Endothelial cell of umbilical vein (primary cell): ENCODE measurements around the gene AKNA. TPM values are rescaled to one million over a fixed set of nuclear protein-coding genes. Genes with fewer than 3 reads are reported as not detected.

ENCODE experiments used
- BruUV-seq: library from RNA; stranded (reverse); fragments of 400-500 nt; replicated peaks from 2 replicates; lab custom pipeline; 2021; lab: Mats Ljungman, UMichigan
- CTCF ChIA-PET: fragments of 300-600, 350-600 bp; sonication (Branson Sonifier 250); formaldehyde crosslinking; loops from one replicate; lab custom pipeline; 2021; ENCODE audit warnings: antibody characterized with exemption, inconsistent platforms; lab: Charles Lee
- POLR2A ChIA-PET: fragments of 300-600, 350-600 bp; sonication (Branson Sonifier 250); formaldehyde crosslinking; loops from one replicate; lab custom pipeline; 2021; ENCODE audit warnings: antibody characterized with exemption, inconsistent platforms; lab: Charles Lee
- DNase-seq: peaks from one replicate; pipeline ENCODE4 v3.0.0-alpha.2; 2011; ENCODE audit warnings: low read depth, low spot score
- FAIRE-seq: peaks from 2 replicates; lab custom pipeline; 2011; peaks lifted over from hg19 to GRCh38; lab: Jason Lieb, UNC
- H2AFZ ChIP-seq: 2 replicates; pipeline ENCODE4 v1.6.0; 2012; ENCODE audit warnings: low read depth, low read length, control low read depth, inconsistent platforms
- H3K27ac ChIP-seq: 2 replicates; pipeline ENCODE4 v1.5.1; 2011; ENCODE audit warnings: low read depth, mild to moderate bottlenecking, control low read depth, low read length, moderate library complexity; ENCODE audit not compliant: insufficient read depth
- H3K27me3 ChIP-seq, 2 experiments: 2 replicates each; pipeline versions ENCODE4 v1.6.0 to v1.6.1; 2011; ENCODE audit warnings: low read length in 2 of 2, mixed read lengths in 1 of 2; ENCODE audit not compliant: control insufficient read depth in 2 of 2, insufficient read depth in 2 of 2
- H3K36me3 ChIP-seq, 2 experiments: 2 replicates in 1 of 2; 3 replicates in 1 of 2; pipeline ENCODE4 v1.5.1; 2011; ENCODE audit warnings: low read length in 2 of 2, mild to moderate bottlenecking in 1 of 2, moderate library complexity in 1 of 2; ENCODE audit not compliant: control insufficient read depth in 2 of 2, insufficient read depth in 2 of 2; ENCODE audit errors: extremely low read depth in 1 of 2
- H3K4me1 ChIP-seq: 3 replicates; pipeline ENCODE4 v1.5.1; 2011; ENCODE audit warnings: mild to moderate bottlenecking, low read length; ENCODE audit not compliant: control insufficient read depth, insufficient read depth; ENCODE audit errors: extremely low read depth
- H3K4me2 ChIP-seq: 2 replicates; pipeline ENCODE4 v1.6.1; 2011; ENCODE audit warnings: low read length, control low read depth, mixed read lengths; ENCODE audit not compliant: insufficient read depth
- H3K4me3 ChIP-seq, 3 experiments: fragments of 200-600 bp in 1 of 3; sonication (generic), shearing (Covaris generic) in 1 of 3; replicated peaks in 1 of 3; 2 replicates each; pipeline ENCODE4 v1.5.1; 2011 to 2016; ENCODE audit warnings: control low read depth in 3 of 3, low read length in 3 of 3, mild to moderate bottlenecking in 2 of 3, inconsistent platforms in 1 of 3, low read depth in 1 of 3, moderate library complexity in 1 of 3; ENCODE audit not compliant: insufficient read depth in 1 of 3
- H3K79me2 ChIP-seq: 2 replicates; pipeline ENCODE4 v1.6.0; 2012; ENCODE audit warnings: low read length, inconsistent platforms; ENCODE audit not compliant: control insufficient read depth, insufficient read depth
- H3K9ac ChIP-seq: replicated peaks from 2 replicates; pipeline ENCODE3; 2011; ENCODE audit warnings: low read length, control low read depth; ENCODE audit not compliant: insufficient read depth; ENCODE audit errors: extremely low read depth
- H3K9me1 ChIP-seq: replicated peaks from 3 replicates; pipeline ENCODE4 v1.6.0; 2011; ENCODE audit warnings: mild to moderate bottlenecking, low read length; ENCODE audit not compliant: control insufficient read depth, insufficient read depth; ENCODE audit errors: extremely low read depth
- H3K9me3 ChIP-seq: replicated peaks from 2 replicates; pipeline ENCODE4 v1.5.1; 2012; ENCODE audit warnings: low read length, inconsistent platforms; ENCODE audit not compliant: control insufficient read depth, insufficient read depth
- H4K20me1 ChIP-seq: replicated peaks from 2 replicates; pipeline ENCODE3; 2011; ENCODE audit warnings: mild to moderate bottlenecking, low read length; ENCODE audit not compliant: control insufficient read depth, insufficient read depth; ENCODE audit errors: extremely low read depth
- EZH2 ChIP-seq: IDR thresholded peaks from 2 replicates; pipeline ENCODE4 v1.6.1; 2012; ENCODE audit warnings: borderline replicate concordance, low read depth, mild to moderate bottlenecking, moderate library complexity, low read length, inconsistent platforms; ENCODE audit not compliant: severe bottlenecking
- FOS ChIP-seq: IDR thresholded peaks from 2 replicates; pipeline ENCODE4 v1.6.1; 2011; ENCODE audit warnings: mild to moderate bottlenecking, low read length, moderate library complexity, borderline replicate concordance; ENCODE audit not compliant: insufficient read depth
- GATA2 ChIP-seq: IDR thresholded peaks from 2 replicates; pipeline ENCODE4 v1.7.0; 2011; ENCODE audit warnings: low read depth, mild to moderate bottlenecking, moderate library complexity, mixed read lengths, low read length; ENCODE audit not compliant: insufficient read length, insufficient read depth
- JUN ChIP-seq: IDR thresholded peaks from 2 replicates; pipeline ENCODE4 v1.6.1; 2011; ENCODE audit warnings: borderline replicate concordance, low read depth; ENCODE audit not compliant: insufficient read length, insufficient read depth
- MYC ChIP-seq: IDR thresholded peaks from one replicate; pipeline ENCODE4 v1.6.1; 2011; ENCODE audit warnings: mild to moderate bottlenecking, low read depth, low read length
- POLR2A ChIP-seq: IDR thresholded peaks from 2 replicates; pipeline ENCODE4 v1.6.1; 2012; ENCODE audit warnings: low read depth, mild to moderate bottlenecking, control low read depth, low read length
- POLR2AphosphoS5 ChIP-seq: IDR thresholded peaks from 2 replicates; pipeline ENCODE4 v1.6.1; 2012; ENCODE audit warnings: low read depth, mild to moderate bottlenecking, control low read depth, low read length, moderate library complexity; ENCODE audit not compliant: insufficient read depth
- dilution Hi-C: fragments of 300-500 bp; cut with MboI; formaldehyde crosslinking; loops from one replicate; pipeline ENCODE4 v1.15.0; 2019; ENCODE audit warnings: low sequenced_read_pairs; ENCODE audit not compliant: extremely low pct_ligation_motif_present
- intact Hi-C: fragments of 100-400 bp; cut with micrococcal nuclease; formaldehyde crosslinking; loops from one replicate; pipeline ENCODE4 v1.10.0; 2022
- polyA plus RNA-seq, 4 experiments: library from polyadenylated mRNA; depleted of rRNA in 3 of 4; stranded (reverse) in 3 of 4; unstranded in 1 of 4; fragments of >200 nt; gene quantifications; 2 replicates each; pipeline versions ENCODE4 v1.2.1 to v1.2.3, GENCODE V29; 2011 to 2012; ENCODE audit warnings: missing spikeins in 1 of 4
- total RNA-seq: library from RNA; stranded (reverse); gene quantifications from 2 replicates; pipeline ENCODE4 v1.2.3, GENCODE V29; 2021
- TF ChIP-seq, protein P1 (sequence below), 2 donors: IDR thresholded peaks; 1 replicate in 1 of 2; 2 replicates in 1 of 2; pipeline ENCODE4 v1.5.1; 2011; ENCODE audit warnings: low read length in 2 of 2, mild to moderate bottlenecking in 2 of 2, moderate library complexity in 2 of 2, control low read depth in 1 of 2, inconsistent platforms in 1 of 2, low read depth in 1 of 2; ENCODE audit not compliant: insufficient read depth in 1 of 2; ENCODE audit errors: extremely low read depth in 1 of 2
- TF ChIP-seq, protein P2 (sequence below): IDR thresholded peaks from 2 replicates; pipeline ENCODE4 v1.6.1; 2011; ENCODE audit not compliant: insufficient read depth, insufficient read length

The AKNA gene
- total and polyA plus RNA-seq, 2 donors (not counting 3 experiments of a cell fraction or from before 2014, with no cell fraction given): 11.3 to 22.4 TPM

GRCh38 chr9:114336157-114336556 is 51.6 kb downstream of the AKNA start:
- no peak for TF ChIP-seq FOS
- no peak for TF ChIP-seq JUN
- TF ChIP-seq, protein P1, sequence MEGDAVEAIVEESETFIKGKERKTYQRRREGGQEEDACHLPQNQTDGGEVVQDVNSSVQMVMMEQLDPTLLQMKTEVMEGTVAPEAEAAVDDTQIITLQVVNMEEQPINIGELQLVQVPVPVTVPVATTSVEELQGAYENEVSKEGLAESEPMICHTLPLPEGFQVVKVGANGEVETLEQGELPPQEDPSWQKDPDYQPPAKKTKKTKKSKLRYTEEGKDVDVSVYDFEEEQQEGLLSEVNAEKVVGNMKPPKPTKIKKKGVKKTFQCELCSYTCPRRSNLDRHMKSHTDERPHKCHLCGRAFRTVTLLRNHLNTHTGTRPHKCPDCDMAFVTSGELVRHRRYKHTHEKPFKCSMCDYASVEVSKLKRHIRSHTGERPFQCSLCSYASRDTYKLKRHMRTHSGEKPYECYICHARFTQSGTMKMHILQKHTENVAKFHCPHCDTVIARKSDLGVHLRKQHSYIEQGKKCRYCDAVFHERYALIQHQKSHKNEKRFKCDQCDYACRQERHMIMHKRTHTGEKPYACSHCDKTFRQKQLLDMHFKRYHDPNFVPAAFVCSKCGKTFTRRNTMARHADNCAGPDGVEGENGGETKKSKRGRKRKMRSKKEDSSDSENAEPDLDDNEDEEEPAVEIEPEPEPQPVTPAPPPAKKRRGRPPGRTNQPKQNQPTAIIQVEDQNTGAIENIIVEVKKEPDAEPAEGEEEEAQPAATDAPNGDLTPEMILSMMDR (IDR thresholded peaks at IDR 0.05; ENCODE audit: extremely low read depth in 1 of 2, insufficient read depth in 1 of 2, low read depth in 1 of 2, low read length in 2 of 2): no peak
- no peak for TF ChIP-seq POLR2AphosphoS5
- no peak for TF ChIP-seq POLR2A
- TF ChIP-seq EZH2: no peak
- no peak for TF ChIP-seq GATA2
- TF ChIP-seq, protein P2, sequence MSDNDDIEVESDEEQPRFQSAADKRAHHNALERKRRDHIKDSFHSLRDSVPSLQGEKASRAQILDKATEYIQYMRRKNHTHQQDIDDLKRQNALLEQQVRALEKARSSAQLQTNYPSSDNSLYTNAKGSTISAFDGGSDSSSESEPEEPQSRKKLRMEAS: no peak
- TF ChIP-seq MYC: no peak
- Histone ChIP-seq H3K9me3 (no peaks in the 10 kb centered on the region), H2AFZ (no peak overlapping the region), H3K79me2 (no peaks in the 10 kb centered on the region), H3K4me1 (no peaks in the 10 kb centered on the region), H3K27me3 (no peaks in the 10 kb centered on the region), H3K9me1 (no peaks in the 10 kb centered on the region), H3K36me3 (peaks cover 0 to 28% of the 10 kb centered on the region in 2 experiments), H3K27ac (no peak overlapping the region), H3K9ac (no peak overlapping the region), H3K4me3 (no peak overlapping the region), H3K4me2 (no peak overlapping the region), H4K20me1 (no peaks in the 10 kb centered on the region)
- BruUV-seq: TSS peak; percentile 61
- ChIA-PET CTCF (interaction anchor here (1.3 kb wide), 1 partner anchor 69 kb away, joined by 6 read pairs; no protein-coding TSS in a partner anchor), POLR2A (no interaction called here)
- dilution Hi-C loops: no loop called here
- no peak for DNase-seq
- intact Hi-C loops: loop anchor here (10.0 kb wide), 1 partner anchor 169 kb away; the partner anchor contains the start of gene WHRN
- FAIRE-seq: no peak
